Measurements from ENCODE around the gene DLGAP4. TPM values are rescaled to one million over a fixed set of nuclear protein-coding genes. Genes with fewer than 3 reads are reported as not detected.

The DLGAP4 gene
- total RNA-seq, 1 donor from 2014 or later, result 83.1 TPM

GRCh38 chr20:36274181-36274841, 31.8 kb upstream of the DLGAP4 start:
- DNase-seq (ENCODE audit: low spot score), result no peak

GRCh38 chr20:36275011-36275410, 31.1 kb upstream of the DLGAP4 start:
- DNase-seq (ENCODE audit: low spot score), result peak; percentile 59

GRCh38 chr20:36275441-36276189, 30.5 kb upstream of the DLGAP4 start:
- DNase-seq (ENCODE audit: low spot score), result peak; percentile 71

- no peak for DNase-seq (ENCODE audit: low spot score)
Observed at GRCh38 chr20:36277546-36277945, 28.6 kb upstream of the DLGAP4 start.

- DNase-seq (ENCODE audit: low spot score), result peak; percentile 51
Observed at GRCh38 chr20:36279362-36279761, 26.8 kb upstream of the DLGAP4 start.

- no peak for DNase-seq (ENCODE audit: low spot score)
Observed at GRCh38 chr20:36279776-36280175, 26.4 kb upstream of the DLGAP4 start.

GRCh38 chr20:36281785-36282380, 24.3 kb upstream of the DLGAP4 start:
- peak; percentile 67 for DNase-seq (ENCODE audit: low spot score)

- no peak for DNase-seq (ENCODE audit: low spot score)
Observed at GRCh38 chr20:36284751-36285150, 21.4 kb upstream of the DLGAP4 start.

- peak; percentile 75 for DNase-seq (ENCODE audit: low spot score)
Observed at GRCh38 chr20:36285746-36286447, 20.2 kb upstream of the DLGAP4 start.

GRCh38 chr20:36297656-36298055, 8.5 kb upstream of the DLGAP4 start:
- DNase-seq (ENCODE audit: low spot score), result no peak

GRCh38 chr20:36298061-36298460, 8.1 kb upstream of the DLGAP4 start:
- DNase-seq (ENCODE audit: low spot score), result no peak

- peak; percentile 69 for DNase-seq (ENCODE audit: low spot score)
Observed at GRCh38 chr20:36298795-36299339, 7.3 kb upstream of the DLGAP4 start.

GRCh38 chr20:36299459-36299858, 6.7 kb upstream of the DLGAP4 start:
- DNase-seq (ENCODE audit: low spot score), result no peak

- no peak for DNase-seq (ENCODE audit: low spot score)
Observed at GRCh38 chr20:36301359-36302119, 4.6 kb upstream of the DLGAP4 start.

- peak; percentile 73 for DNase-seq (ENCODE audit: low spot score)
Observed at GRCh38 chr20:36303020-36303595, 3.0 kb upstream of the DLGAP4 start.

- peak; percentile 28 for DNase-seq (ENCODE audit: low spot score)
Observed at GRCh38 chr20:36303831-36304230, 2.3 kb upstream of the DLGAP4 start.

GRCh38 chr20:36304786-36305495, 1.2 kb upstream of the DLGAP4 start:
- DNase-seq (ENCODE audit: low spot score), result peak; percentile 47

- DNase-seq (ENCODE audit: low spot score), result peak; percentile 88
Observed at GRCh38 chr20:36306553-36307411, 643 bp downstream of the DLGAP4 start.
